MM.1S (cell line): ENCODE results near the gene MYL4.

Experiments
- DNase-seq: peaks from one replicate; pipeline ENCODE4 v3.0.0-alpha.2; 2015
- H2AFZ ChIP-seq: fragments of 300-600 bp; sonication (generic); 2 replicates; pipeline ENCODE4 v1.6.0; 2016; ENCODE audit warnings: antibody characterized with exemption, low read length
- H3F3A ChIP-seq: fragments of 300-600 bp; sonication (generic); 2 replicates; pipeline ENCODE4 v1.6.1; 2016; ENCODE audit warnings: mild to moderate bottlenecking, antibody characterized with exemption, low read length, moderate library complexity, mixed read lengths; ENCODE audit not compliant: insufficient read depth
- H3K27ac ChIP-seq: fragments of 300-600 bp; sonication (generic); 2 replicates; pipeline ENCODE4 v1.5.1; 2016; ENCODE audit warnings: mild to moderate bottlenecking, low read length
- H3K27me3 ChIP-seq: fragments of 300-600 bp; sonication (generic); replicated peaks from 2 replicates; pipeline ENCODE4 v1.6.0; 2016; ENCODE audit warnings: low read length; ENCODE audit not compliant: insufficient read depth
- H3K36me3 ChIP-seq: fragments of 300-600 bp; sonication (generic); replicated peaks from 2 replicates; pipeline ENCODE4 v1.6.1; 2016; ENCODE audit warnings: mild to moderate bottlenecking, low read length, mixed read lengths; ENCODE audit not compliant: insufficient read depth
- H3K4me1 ChIP-seq: fragments of 300-600 bp; sonication (generic); 2 replicates; pipeline ENCODE4 v1.6.1; 2016; ENCODE audit warnings: low read length, mixed read lengths
- H3K4me2 ChIP-seq: fragments of 300-600 bp; sonication (generic); 2 replicates; pipeline ENCODE4 v1.6.0; 2016; ENCODE audit warnings: low read depth, low read length
- H3K4me3 ChIP-seq: fragments of 300-600 bp; sonication (generic); 2 replicates; pipeline ENCODE4 v1.5.1; 2016; ENCODE audit warnings: low read length, mixed read lengths
- H3K79me2 ChIP-seq: fragments of 300-600 bp; sonication (generic); 2 replicates; pipeline ENCODE4 v1.6.1; 2016; ENCODE audit warnings: mixed run types, low read length, mixed read lengths
- H3K9ac ChIP-seq: fragments of 300-600 bp; sonication (generic); 2 replicates; pipeline ENCODE4 v1.6.1; 2016; ENCODE audit warnings: low read length, mixed read lengths
- H3K9me2 ChIP-seq: fragments of 300-600 bp; sonication (generic); replicated peaks from 2 replicates; pipeline ENCODE4 v1.6.1; 2016; ENCODE audit warnings: mild to moderate bottlenecking, low read length, mixed read lengths; ENCODE audit not compliant: insufficient read depth
- H3K9me3 ChIP-seq: fragments of 300-600 bp; sonication (generic); replicated peaks from 2 replicates; pipeline ENCODE4 v1.6.1; 2016; ENCODE audit warnings: mild to moderate bottlenecking, low read length, mixed read lengths; ENCODE audit not compliant: insufficient read depth
- H4K20me1 ChIP-seq: fragments of 300-600 bp; sonication (generic); 2 replicates; pipeline ENCODE4 v1.6.1; 2016; ENCODE audit warnings: mild to moderate bottlenecking, low read length, moderate library complexity, mixed read lengths; ENCODE audit not compliant: insufficient read depth
- EZH2 ChIP-seq: fragments of 300-600 bp; sonication (generic); optimal IDR thresholded peaks from 2 replicates; pipeline ENCODE3; 2017; ENCODE audit warnings: low read depth, mild to moderate bottlenecking, antibody characterized with exemption, low read length, mixed read lengths
- EZH2phosphoT487 ChIP-seq: fragments of 300-600 bp; sonication (generic); IDR thresholded peaks from 2 replicates; pipeline ENCODE4 v1.6.1; 2018; ENCODE audit warnings: antibody characterized with exemption, low read length
- TF ChIP-seq, protein P1 (sequence below): fragments of 300-600 bp; sonication (generic); IDR thresholded peaks from 2 replicates; pipeline ENCODE4 v1.5.1; 2016; ENCODE audit warnings: antibody characterized with exemption, low read length, mixed read lengths

MYL4 gene

DNA sequence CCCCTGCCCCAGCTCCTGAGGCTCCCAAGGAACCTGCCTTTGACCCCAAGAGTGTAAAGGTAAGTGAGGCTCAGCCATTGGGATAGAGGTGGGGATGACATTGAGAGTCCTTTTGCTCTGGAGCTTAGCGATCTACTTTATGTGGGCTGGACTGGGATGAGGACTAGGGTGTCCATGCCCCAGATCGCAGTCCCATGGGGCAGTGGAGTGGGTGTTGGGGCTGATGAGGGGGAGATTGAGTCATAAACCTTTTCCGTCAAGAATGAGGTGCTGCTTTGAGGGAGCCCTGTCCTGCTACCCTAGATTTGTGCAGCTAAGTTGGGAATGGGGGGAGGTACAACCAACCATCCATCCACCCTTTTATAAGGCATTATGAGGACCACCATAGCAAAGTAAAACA is 351 bp downstream of the MYL4 start:
- Histone ChIP-seq H3K9ac (no peak overlapping the region), H3K79me2 (no peaks in the 10 kb centered on the region), H3K4me2 (no peak overlapping the region), H3K4me3 (no peak overlapping the region), H3K4me1 (peaks cover 35% of the 10 kb centered on the region), H2AFZ (no peak overlapping the region), H3K9me2 (no peaks in the 10 kb centered on the region), H4K20me1 (no peaks in the 10 kb centered on the region), H3K27me3 (no peaks in the 10 kb centered on the region), H3K36me3 (no peaks in the 10 kb centered on the region), H3F3A (peaks cover 20% of the 10 kb centered on the region), H3K9me3 (no peaks in the 10 kb centered on the region), H3K27ac (no peak overlapping the region)
- no peak for TF ChIP-seq EZH2
- TF ChIP-seq EZH2phosphoT487 = no peak
- TF ChIP-seq, protein P1, sequence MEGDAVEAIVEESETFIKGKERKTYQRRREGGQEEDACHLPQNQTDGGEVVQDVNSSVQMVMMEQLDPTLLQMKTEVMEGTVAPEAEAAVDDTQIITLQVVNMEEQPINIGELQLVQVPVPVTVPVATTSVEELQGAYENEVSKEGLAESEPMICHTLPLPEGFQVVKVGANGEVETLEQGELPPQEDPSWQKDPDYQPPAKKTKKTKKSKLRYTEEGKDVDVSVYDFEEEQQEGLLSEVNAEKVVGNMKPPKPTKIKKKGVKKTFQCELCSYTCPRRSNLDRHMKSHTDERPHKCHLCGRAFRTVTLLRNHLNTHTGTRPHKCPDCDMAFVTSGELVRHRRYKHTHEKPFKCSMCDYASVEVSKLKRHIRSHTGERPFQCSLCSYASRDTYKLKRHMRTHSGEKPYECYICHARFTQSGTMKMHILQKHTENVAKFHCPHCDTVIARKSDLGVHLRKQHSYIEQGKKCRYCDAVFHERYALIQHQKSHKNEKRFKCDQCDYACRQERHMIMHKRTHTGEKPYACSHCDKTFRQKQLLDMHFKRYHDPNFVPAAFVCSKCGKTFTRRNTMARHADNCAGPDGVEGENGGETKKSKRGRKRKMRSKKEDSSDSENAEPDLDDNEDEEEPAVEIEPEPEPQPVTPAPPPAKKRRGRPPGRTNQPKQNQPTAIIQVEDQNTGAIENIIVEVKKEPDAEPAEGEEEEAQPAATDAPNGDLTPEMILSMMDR = no peak
- no peak for DNase-seq

DNA sequence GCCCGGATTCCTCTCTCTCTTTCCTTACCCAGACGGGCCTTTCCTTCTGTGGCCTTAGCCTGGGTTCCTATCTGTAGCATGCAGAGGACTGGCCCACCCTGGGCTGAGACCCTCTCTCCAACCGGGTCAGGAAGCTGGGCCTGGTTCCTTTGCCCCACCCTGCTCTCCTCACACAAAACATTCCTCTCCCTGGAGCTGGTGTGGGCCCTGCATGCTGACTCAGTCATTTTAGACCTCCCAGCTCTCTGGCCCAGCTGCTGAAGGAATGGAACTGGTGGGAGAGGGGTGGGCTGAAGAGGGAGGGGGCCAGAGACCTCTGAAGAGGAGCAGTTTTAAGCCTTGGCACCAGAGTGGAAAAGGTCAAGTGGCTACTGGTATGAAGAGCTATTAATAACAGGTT is 957 bp downstream of the MYL4 start:
- Histone ChIP-seq H3K9me3 (no peaks in the 10 kb centered on the region), H3K4me3 (no peak overlapping the region), H3K79me2 (no peaks in the 10 kb centered on the region), H2AFZ (no peak overlapping the region), H3K27me3 (no peaks in the 10 kb centered on the region), H3K9me2 (no peaks in the 10 kb centered on the region), H3K4me2 (no peak overlapping the region), H3K27ac (no peak overlapping the region), H3F3A (peaks cover 14% of the 10 kb centered on the region), H3K36me3 (no peaks in the 10 kb centered on the region), H3K4me1 (peaks cover 29% of the 10 kb centered on the region), H3K9ac (no peak overlapping the region), H4K20me1 (no peaks in the 10 kb centered on the region)
- TF ChIP-seq, protein P1 = no peak
- TF ChIP-seq EZH2phosphoT487 (no peak), EZH2 (no peak)
- no peak for DNase-seq

DNA sequence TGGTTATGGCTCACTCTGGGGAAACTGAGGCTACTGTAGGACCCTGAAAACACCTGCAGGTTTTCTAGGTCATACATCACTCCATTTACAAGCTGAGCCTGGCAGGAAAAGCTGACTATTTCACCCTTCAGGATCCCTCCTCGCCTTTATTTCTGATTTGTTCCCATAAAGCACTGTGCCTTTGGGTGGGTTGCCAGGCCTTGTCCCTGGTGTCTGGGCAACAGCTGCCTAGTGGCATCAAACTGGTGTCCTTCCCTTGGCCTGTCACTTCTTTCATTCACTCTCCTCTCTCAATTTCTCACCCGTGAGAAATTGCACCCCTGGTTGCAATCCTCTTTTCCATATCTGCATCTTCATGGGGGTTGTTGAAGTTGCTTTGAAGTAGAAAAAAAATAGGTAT is 1.6 kb downstream of the MYL4 start:
- H3K9me3 ChIP-seq = no peaks in the 10 kb centered on the region
- no peaks in the 10 kb centered on the region for H4K20me1 ChIP-seq
- H3K79me2 ChIP-seq = no peaks in the 10 kb centered on the region
- no peak overlapping the region for H3K4me2 ChIP-seq
- H3K9ac ChIP-seq = no peak overlapping the region
- H3K4me3 ChIP-seq = no peak overlapping the region
- H3K36me3 ChIP-seq = no peaks in the 10 kb centered on the region
- TF ChIP-seq EZH2phosphoT487 (no peak), EZH2 (no peak)
- TF ChIP-seq, protein P1 = no peak
- H3K9me2 ChIP-seq = no peaks in the 10 kb centered on the region
- no peak for DNase-seq
- H3K4me1 ChIP-seq = peaks cover 25% of the 10 kb centered on the region
- peaks cover 8% of the 10 kb centered on the region for H3F3A ChIP-seq
- no peak overlapping the region for H2AFZ ChIP-seq
- no peaks in the 10 kb centered on the region for H3K27me3 ChIP-seq
- H3K27ac ChIP-seq = no peak overlapping the region

DNA sequence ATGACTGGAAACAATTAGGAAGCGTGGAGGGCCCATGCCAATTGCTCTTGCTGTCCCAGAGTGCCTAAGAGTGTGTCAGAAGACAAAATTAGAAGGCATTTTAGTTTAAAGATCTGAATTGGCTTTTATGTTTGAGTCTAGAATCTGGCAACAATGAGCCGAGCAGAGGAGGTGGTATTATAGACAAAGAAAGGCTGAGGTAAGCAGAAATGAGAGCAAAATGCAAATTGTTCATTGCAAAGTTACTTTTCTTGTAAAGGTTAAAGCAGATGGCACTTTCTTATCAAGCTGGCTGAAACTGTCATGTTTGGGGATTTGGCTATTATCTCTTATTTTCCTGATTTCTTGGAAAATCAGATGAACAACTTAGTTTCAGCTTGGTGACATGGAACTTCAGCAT is 3.3 kb downstream of the MYL4 start:
- Histone ChIP-seq H3K79me2 (no peaks in the 10 kb centered on the region), H3K4me3 (no peak overlapping the region), H3K27ac (no peak overlapping the region), H3K4me2 (peak overlapping the region; percentile 19), H3K4me1 (peaks cover 12% of the 10 kb centered on the region), H3K9me2 (no peaks in the 10 kb centered on the region), H4K20me1 (no peaks in the 10 kb centered on the region), H3K36me3 (no peaks in the 10 kb centered on the region), H3K27me3 (no peaks in the 10 kb centered on the region), H2AFZ (peak overlapping the region; percentile 6), H3K9me3 (no peaks in the 10 kb centered on the region), H3F3A (no peaks in the 10 kb centered on the region), H3K9ac (no peak overlapping the region)
- TF ChIP-seq EZH2phosphoT487 = no peak
- TF ChIP-seq EZH2 = no peak
- TF ChIP-seq, protein P1 = no peak
- DNase-seq = peak; percentile 26
